ENCODE measurements around the gene CCDC50.
A peak's percentile ranks its signal among the peaks of the same experiment; 100 is the strongest.

Gene CCDC50

GRCh38 chr3:191342411-191342810, 13.2 kb downstream of the CCDC50 start:
- H3K27ac ChIP-seq: peak overlapping the region in 1 of 21 experiments; percentile 22
- H3K4me3 ChIP-seq: no peak overlapping the region

- H3K4me3 ChIP-seq: no peak overlapping the region
- H3K27ac ChIP-seq: no peak overlapping the region
These were observed 13.9 kb downstream of the CCDC50 start for GRCh38 chr3:191343115-191343514.

- no peak overlapping the region for H3K27ac ChIP-seq
These were observed 14.7 kb downstream of the CCDC50 start for GRCh38 chr3:191343913-191344312.

GRCh38 chr3:191345334-191345733, 16.1 kb downstream of the CCDC50 start:
- Histone ChIP-seq H3K27ac (no peak overlapping the region), H3K4me3 (no peak overlapping the region)

More at GRCh38 chr3:191343913-191344312, 14.7 kb downstream of the CCDC50 start:
- H3K4me3 ChIP-seq: no peak overlapping the region

GRCh38 chr3:191347228-191347627, 18.0 kb downstream of the CCDC50 start:
- H3K27ac ChIP-seq: no peak overlapping the region
- no peak overlapping the region for H3K4me3 ChIP-seq

GRCh38 chr3:191348098-191348497, 18.9 kb downstream of the CCDC50 start:
- H3K27ac ChIP-seq: no peak overlapping the region

GRCh38 chr3:191350396-191351090, 21.3 kb downstream of the CCDC50 start:
- Histone ChIP-seq H3K4me3 (no peak overlapping the region), H3K27ac (peak overlapping the region in 5 of 21 experiments; percentile 6 to 51 (median 17))

More at GRCh38 chr3:191348098-191348497, 18.9 kb downstream of the CCDC50 start:
- no peak overlapping the region for H3K4me3 ChIP-seq

- H3K4me3 ChIP-seq: no peak overlapping the region
- H3K27ac ChIP-seq: no peak overlapping the region
These were observed 22.8 kb downstream of the CCDC50 start for GRCh38 chr3:191352014-191352413.

- Histone ChIP-seq H3K27ac (no peak overlapping the region), H3K4me3 (no peak overlapping the region)
These were observed 24.0 kb downstream of the CCDC50 start for GRCh38 chr3:191353022-191353777.

- no peak overlapping the region for H3K27ac ChIP-seq
- no peak overlapping the region for H3K4me3 ChIP-seq
These were observed 26.2 kb downstream of the CCDC50 start for GRCh38 chr3:191355406-191355805.

- H3K4me3 ChIP-seq: no peak overlapping the region
These were observed 27.6 kb downstream of the CCDC50 start for GRCh38 chr3:191356631-191357439.

GRCh38 chr3:191357909-191358308, 28.7 kb downstream of the CCDC50 start:
- Histone ChIP-seq H3K4me3 (no peak overlapping the region), H3K27ac (no peak overlapping the region)

More at GRCh38 chr3:191356631-191357439, 27.6 kb downstream of the CCDC50 start:
- peak overlapping the region in 13 of 21 experiments; percentile 8 to 53 (median 30) for H3K27ac ChIP-seq

- H3K27ac ChIP-seq: peak overlapping the region in 1 of 21 experiments; percentile 38
- no peak overlapping the region for H3K4me3 ChIP-seq
These were observed 29.7 kb downstream of the CCDC50 start for GRCh38 chr3:191358929-191359328.

GRCh38 chr3:191360620-191361019, 31.4 kb downstream of the CCDC50 start:
- Histone ChIP-seq H3K4me3 (no peak overlapping the region), H3K27ac (peak overlapping the region in 2 of 21 experiments; percentile 9 to 26)

- no peak overlapping the region for H3K4me3 ChIP-seq
These were observed 32.3 kb downstream of the CCDC50 start for GRCh38 chr3:191361456-191361855.

GRCh38 chr3:191362037-191362436, 32.8 kb downstream of the CCDC50 start:
- Histone ChIP-seq H3K4me3 (no peak overlapping the region), H3K27ac (peak overlapping the region in 1 of 21 experiments; percentile 43)

More at GRCh38 chr3:191361456-191361855, 32.3 kb downstream of the CCDC50 start:
- peak overlapping the region in 1 of 21 experiments; percentile 9 for H3K27ac ChIP-seq

GRCh38 chr3:191362524-191363090, 33.4 kb downstream of the CCDC50 start:
- Histone ChIP-seq H3K27ac (peak overlapping the region in 1 of 21 experiments; percentile 43), H3K4me3 (no peak overlapping the region)

- Histone ChIP-seq H3K4me3 (no peak overlapping the region), H3K27ac (peak overlapping the region in 1 of 21 experiments; percentile 44)
These were observed 34.0 kb downstream of the CCDC50 start for GRCh38 chr3:191363221-191363620.

GRCh38 chr3:191366675-191367074, 37.5 kb downstream of the CCDC50 start:
- no peak overlapping the region for H3K4me3 ChIP-seq
- H3K27ac ChIP-seq: peak overlapping the region in 1 of 21 experiments; percentile 25

Data from skin epidermis (tissue), 12 donors.